Measurements from ENCODE around the gene RASSF5.

RASSF5 gene

DNA sequence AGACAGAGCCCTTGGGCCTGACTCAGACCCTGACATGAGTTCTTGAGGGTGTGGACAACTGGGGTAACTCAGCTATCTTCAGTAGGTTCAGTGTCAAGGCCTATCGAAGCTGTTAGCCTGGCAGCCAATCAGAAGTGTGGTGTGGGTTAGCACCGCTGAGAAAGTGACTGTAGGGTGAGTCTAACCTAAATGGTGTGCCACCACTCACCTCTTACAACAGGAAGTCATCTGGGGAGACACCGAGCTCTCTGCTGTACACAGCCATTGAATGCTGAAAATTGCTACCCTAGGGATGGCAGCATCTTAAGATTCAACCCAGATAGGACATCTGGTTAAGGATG is 44.6 kb downstream of the RASSF5 start:
- DNase-seq = no peak

DNA sequence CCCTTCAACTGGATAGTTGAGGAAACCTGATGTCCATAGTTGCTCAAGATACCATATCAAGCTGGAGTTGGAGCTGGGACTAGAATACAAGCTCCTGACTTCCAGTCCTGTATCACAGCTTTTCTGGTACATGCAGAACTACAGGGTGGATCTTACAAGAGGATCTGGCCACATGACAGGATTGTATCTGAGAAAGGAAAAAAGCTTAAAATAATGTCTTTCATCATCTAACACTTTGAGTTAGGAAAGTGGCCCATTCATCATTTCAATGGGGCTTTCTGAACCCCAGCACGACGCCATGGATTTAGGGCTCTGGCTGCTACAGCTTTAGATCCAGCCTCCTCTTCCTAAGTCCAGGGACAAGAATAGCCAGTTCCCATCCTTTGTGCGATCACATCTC is 46.9 kb downstream of the RASSF5 start:
- no peak for DNase-seq

DNA sequence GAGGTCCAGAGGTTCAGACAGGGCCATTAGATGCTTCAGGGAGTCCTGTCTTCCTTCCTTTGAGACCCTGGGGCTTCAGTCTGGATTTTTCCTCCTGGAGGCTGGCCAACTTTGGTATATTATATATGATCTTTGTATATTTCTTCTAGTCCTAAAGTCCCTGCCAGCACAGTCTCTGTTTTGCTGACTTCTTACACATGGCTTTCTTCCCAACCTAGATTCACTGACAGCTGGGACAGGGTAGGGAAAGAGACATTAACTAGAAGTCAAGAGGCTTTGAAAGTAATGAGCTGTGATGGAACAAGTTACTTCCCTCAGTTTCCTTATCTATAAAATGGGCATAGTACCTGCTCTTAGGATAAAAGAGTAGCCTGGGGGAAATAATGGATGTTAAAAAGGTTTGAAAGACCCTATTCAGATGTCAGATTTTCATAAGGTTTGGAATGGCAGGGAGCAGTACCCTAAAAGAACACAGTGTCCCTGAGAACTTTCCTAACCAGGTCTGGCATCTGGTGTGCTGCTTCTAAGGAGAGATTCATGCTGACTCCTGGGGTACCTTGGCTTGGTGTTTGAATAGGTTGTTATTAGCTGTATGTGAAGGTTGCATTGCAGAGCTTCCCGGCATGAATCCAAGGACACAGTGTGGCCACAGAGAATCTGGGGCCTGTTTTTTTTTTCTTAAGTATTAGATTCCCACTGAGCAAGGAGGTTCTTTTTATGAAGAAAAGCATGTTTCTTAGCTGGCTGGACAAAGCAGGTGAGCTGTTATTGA is 47.6 kb downstream of the RASSF5 start:
- no peak for DNase-seq

DNA sequence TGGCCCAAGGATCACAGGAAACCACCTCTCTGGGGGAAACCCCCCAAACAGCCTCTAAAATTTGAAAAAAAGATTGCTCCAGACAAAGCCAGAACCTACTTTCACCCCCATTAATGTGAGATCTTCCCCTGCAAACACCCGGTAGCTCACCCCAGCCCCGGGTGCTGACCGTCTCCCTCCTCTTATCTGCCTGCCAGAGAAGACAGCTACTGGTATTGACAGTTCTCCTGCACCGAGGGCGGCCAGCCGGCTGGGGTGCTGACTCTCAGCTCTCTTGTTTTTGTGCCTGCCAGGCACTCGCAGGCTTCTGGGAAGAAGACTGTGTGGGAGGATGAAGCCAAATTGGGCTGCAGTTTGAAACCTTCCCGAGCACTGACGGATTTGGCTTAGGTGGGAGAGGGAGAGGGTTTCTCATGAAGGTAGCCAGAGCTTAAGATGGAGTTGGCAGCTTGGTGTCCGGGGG is 48.2 kb downstream of the RASSF5 start:
- no peak for DNase-seq

DNA sequence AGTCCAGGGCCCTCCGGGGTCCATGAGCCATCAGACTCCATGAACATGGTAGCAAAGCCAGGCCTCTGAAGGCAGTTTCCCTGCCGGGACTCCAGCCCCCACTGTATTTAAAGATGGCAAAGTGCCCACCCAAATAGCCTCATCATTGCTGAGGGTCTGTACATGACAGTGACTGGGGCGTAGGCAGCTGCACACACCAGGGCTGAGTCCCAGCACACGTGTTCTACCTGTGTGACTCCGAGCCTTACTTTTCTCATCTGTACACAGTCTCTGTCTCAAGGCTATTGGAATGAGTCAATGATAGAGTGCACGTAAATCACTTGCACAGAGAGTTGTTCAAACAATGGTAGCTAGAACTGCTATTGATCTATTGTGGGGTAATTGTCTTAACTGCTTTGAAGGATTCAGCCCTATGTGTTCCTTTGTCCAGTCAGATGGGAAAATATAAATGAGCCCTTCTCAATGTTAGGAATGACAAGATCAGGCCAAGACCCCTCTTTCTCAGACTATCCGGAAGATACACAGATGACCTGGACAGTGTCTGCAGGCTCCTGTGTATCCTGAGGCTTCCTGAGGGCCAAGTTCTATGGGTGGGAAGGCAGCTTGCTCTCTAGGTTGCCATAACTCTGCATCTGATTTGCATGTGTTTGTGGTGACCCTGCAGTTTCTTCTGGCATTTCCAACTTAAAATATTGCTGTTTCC is 48.9 kb downstream of the RASSF5 start:
- DNase-seq = no peak

DNA sequence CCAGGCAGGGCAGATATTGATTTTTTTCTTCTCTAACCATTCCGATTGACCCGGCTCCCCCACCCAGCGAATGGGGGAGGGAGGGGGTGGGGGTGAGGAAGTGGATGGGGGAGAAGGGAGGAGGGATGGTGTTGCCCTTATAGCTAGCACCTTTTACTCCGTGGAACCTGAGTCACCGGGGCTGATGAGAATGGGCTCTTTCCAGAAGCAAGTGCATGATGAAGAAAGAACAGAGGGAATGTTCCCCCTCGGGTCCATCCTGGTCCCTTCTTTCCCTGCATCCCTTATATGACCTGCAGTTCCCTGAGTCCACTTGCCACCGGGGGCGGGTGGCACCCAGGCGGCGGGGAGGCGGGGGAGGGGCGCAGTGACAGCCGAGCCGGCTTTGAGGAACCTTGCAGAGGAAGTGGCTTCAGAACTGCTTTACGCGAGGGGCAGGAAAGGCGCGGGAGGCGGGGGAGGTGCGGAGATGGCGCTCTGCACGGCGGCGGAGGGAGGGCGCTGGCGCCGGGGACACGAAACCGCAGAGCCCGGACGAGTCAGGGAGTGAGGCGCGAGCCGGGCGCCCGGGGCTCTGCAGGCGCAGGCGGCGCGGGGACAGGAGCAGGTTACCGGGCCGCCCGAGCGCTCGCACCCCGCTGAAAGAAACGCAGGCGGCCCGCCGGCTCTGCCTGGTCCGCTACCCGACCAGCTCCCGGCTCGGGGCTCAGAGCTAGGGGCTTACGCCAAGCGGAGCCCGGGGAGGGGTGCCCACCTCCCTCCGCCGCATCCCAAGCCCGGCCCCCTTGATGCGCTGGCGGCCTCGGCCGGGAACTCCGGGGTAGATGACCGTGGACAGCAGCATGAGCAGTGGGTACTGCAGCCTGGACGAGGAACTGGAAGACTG is 49.7 kb downstream of the RASSF5 start:
- peak; percentile 31 to 55 for DNase-seq

DNA sequence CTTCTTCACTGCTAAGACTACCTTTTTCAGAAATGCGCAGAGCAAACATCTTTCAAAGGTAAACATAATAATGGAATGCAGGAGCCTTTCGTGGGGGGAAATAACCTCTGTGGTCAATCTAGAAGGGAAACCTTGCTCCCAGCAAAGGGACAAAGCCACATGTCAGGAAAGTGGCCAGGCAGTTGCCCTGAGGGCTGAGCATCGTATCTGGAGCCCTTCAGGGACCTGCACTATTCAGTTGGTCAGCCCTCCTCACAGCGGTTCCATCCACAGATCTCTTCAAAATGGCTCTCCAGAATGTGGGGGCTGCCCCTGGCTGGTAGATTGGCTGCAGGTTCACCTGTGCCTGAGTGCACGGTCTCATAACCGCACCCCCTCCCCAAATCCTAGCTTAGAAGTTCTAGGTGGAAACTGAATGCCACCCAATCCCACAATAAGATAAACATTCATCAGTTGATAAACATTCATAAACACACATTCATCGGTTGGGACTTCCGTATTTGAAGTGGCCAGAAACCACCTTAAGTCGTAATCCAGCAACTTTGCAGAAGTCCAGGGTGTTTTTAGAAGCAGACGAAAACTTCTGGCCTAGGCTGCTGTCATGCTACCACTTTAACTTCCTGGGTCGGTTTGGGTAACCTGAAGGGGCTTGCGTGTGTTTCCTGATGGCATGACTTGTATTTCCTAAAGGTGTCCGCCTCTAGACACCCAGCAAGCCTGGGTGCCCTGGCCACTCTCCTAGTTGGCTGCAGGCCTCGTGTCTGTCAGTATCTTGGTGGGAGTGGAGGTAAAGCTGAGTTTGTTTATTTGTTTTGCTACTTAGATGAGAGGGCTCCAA is 50.5 kb downstream of the RASSF5 start:
- no peak for DNase-seq

DNA sequence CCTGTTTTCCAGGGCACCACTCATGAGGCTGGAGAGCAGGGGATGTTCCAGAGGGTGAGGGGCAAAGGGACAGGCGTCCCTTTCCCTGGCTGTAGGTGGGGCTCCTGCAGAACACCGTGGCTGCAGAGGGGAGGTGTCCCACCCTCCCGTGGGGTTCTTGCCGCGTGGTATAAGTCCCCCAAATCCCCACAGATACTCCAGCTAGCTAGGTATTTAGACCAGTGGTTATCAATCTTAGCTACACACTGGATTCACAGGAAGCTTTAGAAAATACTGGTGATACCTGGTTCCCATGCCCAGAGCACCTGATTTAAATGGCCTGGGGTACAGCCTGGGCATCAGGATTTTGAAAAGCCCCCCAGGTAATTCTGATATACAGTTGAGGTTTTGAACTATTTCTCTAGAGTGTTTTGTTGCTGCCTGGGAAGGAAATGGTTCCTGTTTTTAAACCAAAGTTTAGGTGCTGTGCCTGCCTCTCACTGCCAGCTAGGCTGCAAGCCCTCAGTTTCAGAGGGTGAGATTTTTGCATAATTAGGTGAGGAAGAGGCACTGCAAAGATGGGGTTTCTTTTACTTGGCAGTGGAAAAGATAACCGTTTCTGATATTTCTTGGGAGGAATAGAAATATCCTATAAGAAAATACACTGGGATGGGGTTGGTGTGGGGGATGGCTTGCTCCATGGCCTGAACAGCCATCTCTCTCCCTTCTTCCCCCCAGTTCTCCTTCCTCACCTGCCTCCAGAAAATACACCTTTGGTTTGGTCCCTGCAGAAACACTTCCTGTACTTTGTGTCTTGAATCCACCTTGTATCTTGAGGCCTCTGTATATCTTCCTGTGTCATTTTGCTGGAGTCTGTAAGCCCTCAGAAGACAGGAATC is 51.7 kb downstream of the RASSF5 start:
- DNase-seq = no peak

DNA sequence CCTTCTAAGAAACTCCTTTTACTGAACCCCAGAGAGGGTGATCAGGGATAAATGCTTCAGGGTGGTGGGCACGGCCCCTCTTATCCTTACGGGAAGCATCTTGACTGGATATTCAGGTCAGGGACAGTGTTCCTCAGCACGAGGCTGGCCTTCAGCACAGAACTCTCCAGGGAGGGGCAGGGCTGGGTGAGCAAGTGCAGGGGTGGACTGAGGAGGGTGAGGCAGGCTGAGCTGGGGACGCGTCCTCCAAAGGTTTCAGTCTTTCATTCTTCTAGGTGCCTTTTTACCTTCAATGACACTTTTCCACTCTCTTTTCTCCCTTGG is 52.3 kb downstream of the RASSF5 start:
- DNase-seq = no peak

DNA sequence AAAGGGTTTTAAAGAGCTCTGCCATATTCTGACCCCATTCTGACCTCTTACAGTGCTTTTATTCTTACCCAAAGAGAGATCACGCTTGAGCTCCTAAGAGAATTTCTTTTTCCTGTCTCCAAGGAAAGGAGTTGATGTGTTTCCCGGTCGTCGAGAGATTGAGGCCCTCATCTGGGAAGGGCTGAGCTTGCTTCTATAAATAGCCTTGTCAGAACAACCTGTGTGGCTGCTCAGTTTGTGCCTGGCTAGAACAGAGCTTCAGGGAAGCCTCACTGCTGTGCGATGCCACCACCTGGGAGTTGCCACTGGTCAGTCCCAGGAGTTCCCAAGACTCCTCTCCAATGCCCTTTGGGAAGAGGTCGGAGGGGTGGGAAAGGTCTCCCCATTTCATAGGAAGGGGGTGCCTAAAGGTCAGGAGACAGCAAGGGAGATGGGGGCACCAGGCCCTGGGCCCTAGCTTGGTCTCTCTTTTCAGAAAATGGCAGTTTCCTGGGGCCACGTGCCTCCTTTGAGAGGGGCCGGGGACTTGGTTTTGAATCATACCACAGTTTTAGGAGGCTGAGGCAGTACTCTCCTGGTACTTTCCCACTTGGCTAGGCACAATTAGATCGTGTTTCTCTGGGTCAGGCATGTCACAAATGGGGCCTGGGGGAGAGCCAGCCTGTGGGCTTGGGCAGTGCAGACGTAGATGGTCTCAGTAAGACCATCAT is 52.8 kb downstream of the RASSF5 start:
- DNase-seq = no peak

DNA sequence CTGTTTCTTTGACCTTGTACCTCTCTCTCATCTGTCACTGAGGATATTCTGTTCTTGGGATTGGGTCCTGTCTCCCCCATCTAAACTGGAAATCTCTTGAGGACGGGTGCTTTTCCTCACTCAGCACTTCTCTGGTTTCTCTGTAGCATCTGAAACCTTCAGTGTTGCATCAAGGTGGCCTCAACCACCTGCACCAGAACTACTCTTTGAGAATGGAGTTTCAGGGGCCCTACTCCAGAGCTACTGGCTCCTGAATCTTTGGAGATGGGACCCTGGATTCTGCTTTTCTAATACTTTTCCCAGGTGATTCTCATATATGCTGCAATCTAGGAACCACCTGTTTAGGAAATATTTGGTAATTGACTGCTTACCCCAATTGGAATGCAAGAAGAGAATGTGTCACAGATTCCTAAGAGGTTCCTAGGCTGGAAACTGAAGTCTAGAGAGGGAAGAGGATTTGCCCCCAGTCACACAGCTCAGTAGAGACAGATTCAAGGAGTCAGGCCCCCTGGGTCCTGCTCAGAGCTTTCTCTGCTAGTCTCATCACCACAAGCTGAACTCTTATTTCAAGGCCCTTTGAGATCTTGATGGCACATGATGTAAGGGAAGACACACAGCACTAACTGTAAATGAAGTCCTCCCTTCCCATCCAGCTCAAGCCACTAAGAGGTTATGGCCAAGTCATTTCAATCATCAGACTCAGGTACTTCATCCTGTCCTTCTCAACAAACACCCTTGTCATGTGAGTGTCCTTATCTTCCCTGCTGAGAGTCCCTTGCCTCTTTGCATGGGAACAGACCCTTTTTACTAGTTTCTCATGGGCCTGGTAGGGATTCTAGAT is 56.3 kb downstream of the RASSF5 start:
- DNase-seq = no peak

DNA sequence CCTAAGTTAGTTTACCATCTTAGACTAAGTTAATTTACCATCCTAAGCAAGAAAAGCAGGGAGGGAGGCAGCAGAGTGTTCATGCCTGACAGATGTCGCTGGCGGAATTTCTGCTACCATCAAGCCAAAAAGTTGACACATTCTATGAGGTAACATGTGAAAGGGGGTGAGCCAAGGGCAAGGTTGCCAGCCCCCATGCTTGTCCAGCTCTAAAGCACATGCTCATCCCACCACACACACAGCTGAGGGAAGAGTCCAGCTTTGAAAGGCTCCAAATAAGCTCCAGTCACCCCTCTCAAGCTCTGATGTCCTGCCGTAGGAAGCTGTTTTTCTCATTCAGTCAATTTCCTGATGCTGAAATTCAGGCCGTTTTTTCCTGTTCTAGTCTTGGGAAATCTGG is 58.7 kb downstream of the RASSF5 start:
- no peak for DNase-seq

DNA sequence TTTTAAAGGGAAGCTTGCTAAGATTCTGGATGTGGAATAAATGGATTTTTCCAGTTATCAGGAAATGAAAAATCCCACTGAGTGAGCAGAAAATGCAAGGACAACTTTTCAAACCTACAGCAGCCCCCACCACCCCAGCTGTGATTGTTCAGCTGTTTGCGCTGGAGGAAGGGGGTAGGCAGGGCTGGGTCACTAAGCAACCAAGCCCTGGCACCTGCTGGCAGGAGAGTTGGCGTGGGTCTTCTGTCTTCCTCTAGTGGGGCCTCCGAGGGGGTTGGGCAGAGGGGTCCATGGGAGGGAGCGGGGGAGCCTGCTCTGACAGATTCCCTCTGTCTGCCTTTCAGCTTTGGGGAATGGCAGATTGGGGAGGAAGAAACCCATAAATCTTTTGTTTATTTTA is 59.7 kb downstream of the RASSF5 start:
- DNase-seq = no peak

DNA sequence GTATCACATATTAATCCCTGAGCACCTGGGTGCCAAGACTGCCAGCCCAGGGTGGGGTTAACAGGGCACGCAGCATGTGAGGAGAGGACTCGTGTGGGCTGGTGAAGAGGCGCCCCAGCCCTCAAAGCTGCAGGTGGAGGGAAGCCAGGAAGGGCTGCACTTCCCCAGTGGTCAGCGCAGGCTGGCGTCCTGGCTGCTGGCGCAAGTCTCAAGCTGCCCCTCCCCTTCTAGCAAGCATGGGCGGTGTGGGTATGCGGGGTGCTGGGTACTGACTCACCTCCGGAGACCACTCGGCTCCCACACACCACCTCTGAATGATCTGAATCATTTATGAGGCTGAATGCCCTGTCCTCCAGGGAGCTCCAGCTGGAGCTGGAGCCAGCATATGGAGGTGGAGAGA is 60.9 kb downstream of the RASSF5 start:
- no peak for DNase-seq

DNA sequence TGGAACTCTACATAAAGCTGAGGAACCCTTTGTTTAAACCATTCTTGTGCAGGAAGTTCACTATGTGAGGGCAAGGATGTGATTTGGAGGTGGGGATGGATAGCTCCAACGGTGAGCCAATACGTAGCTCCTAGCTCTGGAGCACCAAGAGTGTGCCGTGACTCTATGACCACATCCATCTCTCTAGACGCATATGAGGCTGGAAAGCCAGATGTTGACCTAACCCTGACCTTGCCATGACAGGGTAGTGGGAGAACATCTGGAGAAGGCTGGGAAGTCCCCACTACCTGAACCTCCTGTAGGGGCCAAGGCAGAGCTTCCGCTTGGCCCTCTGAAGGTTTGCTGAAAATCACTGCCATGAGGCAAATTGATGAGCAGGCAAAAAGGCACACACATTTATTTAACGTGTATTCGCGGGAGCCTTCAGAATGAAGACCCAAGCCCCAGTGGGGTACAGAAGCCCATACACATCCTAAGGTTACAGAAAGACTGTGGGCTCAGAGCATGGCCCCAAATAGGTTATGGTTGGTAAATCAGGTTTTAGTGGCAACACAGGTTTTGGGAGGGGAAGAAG is 61.5 kb downstream of the RASSF5 start:
- DNase-seq = no peak

DNA sequence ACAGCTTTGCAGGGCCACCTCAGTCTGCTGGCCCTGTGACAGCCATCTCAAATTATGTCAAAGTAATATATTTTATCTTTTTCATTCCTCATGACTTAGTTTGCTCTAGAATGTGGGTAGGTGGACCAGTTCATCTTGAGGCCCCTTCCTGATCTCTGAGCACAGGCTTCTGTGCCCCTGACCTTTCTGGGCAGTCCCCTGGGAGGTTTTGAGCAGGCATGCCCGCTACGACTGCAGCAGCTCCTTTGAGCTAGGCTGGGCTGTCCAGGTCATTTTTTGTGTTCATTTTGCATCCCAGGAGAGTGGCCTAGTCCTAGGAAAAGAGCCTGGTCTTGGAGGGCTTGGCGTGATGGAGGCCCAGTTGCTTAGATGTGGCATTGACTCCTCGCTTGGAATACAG is 62.2 kb downstream of the RASSF5 start:
- no peak for DNase-seq

DNA sequence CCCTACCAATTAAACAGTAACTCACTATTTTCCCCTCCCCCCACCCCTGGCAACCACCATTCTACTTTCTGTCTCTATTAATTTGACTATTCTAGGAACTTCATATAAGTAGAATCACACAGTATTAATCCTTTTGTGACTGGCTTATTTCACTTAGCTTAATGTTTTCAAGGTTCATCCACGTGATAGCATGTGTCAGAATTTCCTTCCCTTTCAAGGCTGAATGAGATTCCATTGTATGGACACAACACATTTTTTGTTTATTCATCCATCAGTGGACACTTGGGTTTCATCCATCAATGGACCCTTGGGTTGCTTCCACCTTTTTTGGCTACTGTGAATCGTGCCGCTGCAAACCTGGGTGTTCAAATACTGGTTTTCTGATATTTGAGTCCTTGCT is 63.2 kb downstream of the RASSF5 start:
- no peak for DNase-seq

DNA sequence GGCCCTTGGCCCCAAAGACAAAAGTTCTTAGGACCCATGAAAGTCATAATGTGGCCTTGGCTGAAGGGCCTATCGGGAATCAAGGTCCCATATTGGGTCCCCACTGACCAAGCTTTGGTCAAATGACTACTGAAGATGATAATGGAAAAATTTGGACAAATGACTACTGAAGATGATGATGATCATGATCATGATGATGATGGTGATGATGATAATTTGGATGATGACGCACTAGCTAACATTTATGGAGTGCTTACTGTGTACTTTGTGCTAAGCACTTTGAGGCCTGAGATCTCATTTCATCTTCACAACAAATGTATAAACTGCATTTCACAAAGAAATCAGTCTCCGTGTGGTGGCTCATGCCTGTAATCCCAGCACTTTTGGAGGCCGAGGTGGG is 65.5 kb downstream of the RASSF5 start:
- DNase-seq = no peak

DNA sequence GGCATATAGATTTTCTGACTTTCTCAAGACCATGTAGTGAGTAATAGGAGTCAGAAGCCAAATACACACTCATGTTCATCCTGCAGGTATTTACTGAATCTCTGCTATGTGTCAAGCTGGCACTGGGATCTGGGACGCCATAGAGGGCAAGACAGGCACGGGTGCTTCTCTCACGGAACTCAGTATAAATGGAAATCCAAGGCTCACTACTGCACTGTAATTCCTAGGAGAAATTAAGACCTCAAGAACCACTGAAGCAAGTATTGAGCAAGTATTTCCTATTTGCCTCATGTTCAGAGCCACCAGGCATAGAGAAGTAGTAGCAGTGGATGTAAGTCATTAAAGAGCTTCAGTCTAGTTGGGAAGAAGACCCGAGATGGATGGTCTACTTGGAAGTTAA is 66.0 kb downstream of the RASSF5 start:
- DNase-seq = no peak

DNA sequence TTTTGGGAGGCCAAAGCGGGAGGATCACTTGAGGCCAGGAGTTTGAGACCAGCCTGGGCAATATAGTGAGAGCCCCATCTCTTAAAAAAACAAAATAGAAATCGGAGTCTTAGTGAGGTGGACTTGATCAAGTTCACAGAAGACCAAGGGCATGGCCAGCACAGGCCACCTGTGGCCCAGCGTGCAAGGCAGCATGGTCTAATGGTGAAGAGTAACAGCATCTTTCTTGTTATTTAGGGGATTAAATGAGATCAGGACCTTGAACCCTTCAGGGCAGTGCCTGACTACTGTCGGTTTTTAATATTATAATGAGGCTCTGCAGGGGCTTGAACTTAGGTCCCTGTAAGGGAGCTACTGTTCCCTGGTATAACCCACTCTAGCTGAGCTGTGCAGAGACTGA is 66.4 kb downstream of the RASSF5 start:
- DNase-seq = no peak
